Measurements from ENCODE around the gene TMED6.
"Not testable (repeated sequence)": the region's sequence is repeated elsewhere in the genome, so short reads cannot be mapped to it uniquely, and the experiment has no call there.

The TMED6 gene

DNA sequence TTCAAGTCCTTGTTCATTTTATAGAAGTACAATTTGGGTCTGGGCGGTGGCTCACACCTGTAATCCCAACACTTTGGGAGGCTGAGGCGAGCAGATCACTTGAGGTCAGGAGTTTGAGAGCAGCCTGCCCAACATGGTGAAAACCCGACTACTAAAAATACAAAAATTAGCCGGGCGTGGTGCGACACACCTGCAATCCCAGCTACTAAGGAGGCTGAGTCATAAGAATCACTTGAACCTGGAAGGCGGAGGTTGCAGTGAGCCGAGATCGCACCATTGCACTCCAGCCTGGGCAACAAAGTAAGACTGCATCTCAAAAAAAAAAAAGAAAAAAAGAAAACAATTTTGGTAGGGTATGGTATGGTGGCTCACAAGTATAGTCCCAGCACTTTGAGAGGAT lies 8.5 kb upstream of the TMED6 start:
- DNase-seq (ENCODE audit: low read depth), result not testable (repeated sequence)

DNA sequence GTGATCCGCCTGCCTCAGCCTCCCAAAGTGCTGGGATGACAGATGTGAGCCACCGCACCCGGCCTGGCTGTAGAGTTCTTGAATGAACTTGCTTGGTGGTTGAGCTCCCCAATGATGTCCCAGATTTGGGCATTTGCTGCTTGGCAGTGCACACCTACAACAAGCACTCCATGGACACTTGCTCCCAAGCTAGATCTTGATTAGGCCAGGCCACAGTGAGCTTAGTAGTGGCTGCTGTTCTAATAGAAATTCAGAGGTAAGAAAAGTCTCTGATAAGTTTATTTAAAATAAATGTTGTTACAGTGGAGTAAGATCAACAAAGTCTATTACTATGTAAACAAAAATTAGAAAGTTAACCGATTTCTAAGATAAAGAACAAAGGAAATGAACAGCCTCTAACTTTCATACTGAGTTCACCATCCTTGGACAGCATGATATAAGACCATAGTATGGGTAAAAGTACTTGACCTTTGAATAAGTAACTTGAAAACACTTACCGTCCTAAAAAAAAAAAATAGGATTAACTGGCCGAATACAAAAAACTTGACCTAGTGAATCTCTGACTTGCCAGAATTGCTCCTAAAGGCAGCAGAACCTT lies 951 bp downstream of the TMED6 start:
- no peak for DNase-seq (ENCODE audit: low read depth)

DNA sequence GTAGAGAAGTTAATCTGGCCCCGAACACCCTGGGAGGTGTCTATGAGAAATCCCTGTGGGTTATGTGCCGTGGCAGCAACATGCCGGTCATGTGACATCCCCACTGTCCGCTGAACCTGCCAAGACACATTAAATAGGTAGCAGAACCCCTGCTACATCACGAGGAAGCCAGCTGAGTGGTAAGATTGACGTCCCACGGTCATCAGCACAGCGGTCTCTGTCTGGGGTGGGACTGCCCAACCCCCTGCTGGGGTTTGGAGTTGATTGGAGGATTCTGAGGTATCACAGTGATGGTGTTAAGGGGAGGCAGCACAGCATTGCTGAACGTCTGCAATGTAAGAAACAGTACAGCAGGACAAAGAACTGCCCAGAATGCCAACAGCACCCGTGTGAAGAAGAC lies 2.0 kb downstream of the TMED6 start:
- DNase-seq (ENCODE audit: low read depth), result no peak

DNA sequence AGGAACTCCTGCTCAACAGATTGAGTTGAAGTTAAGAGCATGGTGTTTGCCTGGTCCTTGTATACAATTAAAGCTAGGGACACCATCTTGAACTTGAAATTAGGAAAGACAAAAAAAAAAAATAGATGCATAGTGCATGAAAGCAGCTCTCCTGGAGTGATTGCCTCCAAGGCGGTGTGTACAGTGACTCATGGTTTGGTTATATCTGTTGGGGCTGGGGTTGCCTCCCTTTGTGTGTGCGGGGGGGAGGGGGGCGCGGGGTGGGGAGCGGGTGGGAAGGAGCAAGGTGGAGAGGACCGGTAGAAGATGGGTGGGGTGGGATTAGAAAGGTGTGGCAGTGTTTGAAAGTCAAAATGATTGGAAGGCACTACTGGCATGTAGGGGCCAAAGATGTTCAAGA lies 3.4 kb downstream of the TMED6 start:
- no peak for DNase-seq (ENCODE audit: low read depth)

DNA sequence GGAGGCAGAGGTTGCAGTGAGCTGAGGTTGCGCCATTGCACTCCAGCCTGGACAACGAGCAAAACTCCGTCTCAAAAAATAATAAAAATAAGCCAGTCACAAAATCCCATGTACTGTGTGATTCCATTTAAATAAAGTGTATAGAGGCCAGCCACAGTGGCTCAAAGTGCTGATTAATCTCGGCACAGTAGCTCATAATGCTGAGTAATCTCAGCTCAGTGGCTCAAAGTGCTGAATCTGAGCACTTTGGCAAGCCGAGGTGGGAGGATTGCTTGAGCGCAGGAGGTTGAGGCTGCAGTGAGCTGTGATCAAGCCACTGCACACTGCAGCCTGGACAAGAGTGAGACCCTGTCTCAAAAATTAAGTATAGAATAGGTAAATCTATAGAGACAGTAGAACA lies 4.9 kb downstream of the TMED6 start:
- no peak for DNase-seq (ENCODE audit: low read depth)

DNA sequence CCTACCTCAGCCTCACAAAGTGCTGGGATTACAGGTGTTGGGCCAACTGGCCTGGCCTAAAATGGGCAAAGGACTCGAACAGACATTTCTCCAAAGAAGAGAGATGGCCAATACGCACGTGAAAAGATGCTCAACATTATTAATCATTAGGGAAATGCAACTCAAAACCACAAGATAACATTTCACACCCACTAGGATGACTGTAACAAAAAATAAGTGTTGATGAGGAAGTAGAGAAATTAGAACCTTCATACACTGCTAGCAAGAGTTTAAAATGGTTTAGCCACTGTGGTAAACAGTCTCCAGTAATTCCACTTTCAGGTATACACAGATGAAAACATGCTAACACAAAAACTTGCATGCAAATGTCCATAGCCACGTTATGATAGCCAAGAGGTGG lies 5.7 kb downstream of the TMED6 start:
- DNase-seq (ENCODE audit: low read depth), result no peak

DNA sequence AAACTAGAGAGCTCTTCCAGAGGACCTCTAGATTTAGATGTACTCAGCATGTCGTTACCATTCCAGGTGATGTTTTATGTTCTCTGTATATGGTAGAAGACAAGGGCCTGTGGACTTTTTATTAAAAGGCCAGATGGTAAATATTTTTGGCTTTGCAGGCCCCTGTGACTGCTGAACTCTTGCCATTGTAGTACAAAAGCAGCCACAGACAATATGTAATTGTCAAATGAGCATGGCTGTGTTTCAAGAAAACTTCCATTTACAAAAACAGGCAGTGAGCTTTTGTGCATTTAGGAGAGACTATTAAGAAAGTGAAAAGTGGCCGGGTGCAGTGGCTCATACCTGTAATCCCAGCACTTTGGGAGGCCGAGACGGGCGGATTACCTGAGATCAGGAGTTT lies 7.4 kb downstream of the TMED6 start:
- DNase-seq (ENCODE audit: low read depth), result no peak

DNA sequence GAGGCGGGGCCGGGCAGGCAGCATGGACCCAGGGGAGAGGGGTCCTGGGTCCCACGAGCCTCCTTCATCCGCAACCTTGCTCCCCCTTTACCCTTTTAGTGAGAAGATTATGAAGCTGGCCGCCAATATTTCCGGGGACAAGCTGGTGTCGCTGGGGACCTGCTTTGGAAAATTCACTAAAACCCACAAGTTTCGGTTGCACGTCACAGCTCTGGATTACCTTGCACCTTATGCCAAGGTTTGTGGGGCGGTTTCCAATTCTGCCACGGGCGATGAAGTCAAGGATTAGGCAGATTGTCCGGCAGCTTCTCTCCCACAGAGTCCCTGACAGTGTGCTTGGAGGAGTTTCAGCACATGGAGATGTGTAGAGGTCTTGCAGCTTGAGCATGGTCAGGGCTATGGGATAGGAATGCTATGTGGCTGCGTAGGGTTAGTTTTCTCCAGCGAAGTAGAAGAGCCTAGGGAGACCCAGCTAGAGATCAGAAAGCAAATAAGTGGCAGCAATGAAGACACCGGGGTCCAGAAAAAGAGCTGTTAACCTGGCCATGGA lies 11.4 kb downstream of the TMED6 start:
- no peak for DNase-seq (ENCODE audit: low read depth)

DNA sequence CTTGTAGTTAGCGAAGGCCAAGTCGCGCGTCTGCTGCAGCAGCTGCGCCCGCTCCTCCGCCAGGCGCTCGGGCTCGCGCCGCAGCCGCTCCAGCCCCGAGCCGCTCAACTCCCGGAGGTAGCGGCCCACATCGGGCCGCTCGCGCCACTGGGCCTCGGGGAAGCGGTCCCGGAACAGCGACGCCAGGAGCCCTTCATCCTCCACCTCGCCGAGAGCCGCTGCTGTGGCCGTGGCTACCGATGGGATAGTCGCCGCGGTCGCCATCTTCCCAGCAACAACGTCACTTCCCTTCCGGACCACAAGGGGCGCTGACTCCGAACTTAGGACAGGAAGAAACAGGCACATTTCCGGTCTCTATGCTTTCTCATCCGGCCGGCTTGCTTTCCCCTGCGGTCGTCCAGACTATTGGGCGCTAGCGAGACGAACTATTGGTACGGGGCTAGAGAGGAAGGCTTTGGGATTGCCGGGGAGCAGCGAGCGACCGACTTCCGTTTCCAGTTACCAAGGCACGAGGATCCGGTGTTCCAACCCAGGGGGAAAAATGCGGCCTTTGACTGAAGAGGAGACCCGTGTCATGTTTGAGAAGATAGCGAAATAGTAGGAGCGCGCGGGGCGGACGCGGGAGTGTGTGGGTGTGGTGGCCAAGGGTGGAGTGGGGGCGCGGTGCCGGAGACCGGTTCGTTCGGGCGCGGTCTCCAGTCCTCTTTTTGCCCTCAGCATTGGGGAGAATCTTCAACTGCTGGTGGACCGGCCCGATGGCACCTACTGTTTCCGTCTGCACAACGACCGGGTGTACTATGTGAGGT lies 12.1 kb downstream of the TMED6 start, which contains the start of the genes COG8 and NIP7:
Gene COG8 (minus strand): TSS at position 276 of the 806 bp plus-strand sequence. CDS start 12 bp downstream, at position 264.
Gene NIP7 (plus strand): TSS at position 484 of the 806 bp plus-strand sequence. CDS start 58 bp downstream, at position 542.
- DNase-seq (ENCODE audit: low read depth), result peak; percentile 98

DNA sequence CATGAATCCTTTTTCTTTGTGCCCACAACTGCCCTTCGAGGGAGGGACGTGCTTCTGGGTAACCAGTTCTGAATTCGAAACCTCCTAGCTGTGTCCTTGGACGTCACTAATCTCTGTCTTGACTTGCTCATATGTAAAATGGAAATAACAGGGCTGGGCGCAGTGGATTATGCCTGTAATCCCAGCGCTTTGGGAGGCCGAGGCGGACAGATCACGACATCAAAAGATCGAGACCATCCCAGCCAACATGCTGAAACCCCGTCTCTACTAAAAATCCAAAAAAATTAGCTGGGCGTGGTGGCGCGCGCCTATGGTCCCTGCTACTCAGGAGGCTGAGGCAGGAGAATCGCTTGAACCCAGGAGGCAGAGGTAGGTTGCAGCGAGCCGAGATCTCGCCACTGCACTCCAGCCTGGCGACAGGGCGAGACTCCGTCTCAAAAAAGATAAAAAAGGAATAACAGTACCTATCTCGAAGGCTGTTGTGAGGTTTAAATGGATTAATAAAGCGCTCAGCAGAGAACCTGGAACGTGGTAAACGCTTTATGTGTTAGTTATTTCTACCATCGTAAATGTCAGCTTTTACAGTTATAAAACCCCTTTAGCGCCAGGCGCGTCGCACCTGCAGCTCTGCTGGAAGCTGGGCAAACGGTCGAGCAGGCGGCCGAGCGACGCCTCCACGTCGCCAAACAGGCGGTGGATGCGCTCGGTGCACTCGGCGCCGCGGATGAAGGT lies 12.9 kb downstream of the TMED6 start:
- DNase-seq (ENCODE audit: low read depth), result no peak

DNA sequence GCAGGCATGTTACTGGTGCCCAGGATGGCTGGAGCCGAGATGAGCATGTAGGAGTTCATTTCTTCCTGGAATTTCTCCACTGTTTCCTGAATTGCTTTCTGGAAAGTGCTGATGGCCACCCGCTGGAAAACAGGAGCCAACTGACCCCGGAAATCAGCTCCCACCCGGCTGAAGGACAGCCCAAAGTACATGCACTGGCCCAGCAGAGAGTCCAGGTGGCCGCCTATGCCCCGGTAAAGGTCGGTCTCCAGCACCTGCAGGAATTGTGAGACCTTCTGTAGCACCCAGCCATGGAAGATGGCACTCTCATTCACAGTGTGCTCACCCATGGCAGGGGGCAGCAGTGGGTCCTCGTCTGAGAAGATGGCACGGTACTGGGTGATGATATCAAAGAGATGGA lies 16.9 kb downstream of the TMED6 start:
- DNase-seq (ENCODE audit: low read depth), result no peak

DNA sequence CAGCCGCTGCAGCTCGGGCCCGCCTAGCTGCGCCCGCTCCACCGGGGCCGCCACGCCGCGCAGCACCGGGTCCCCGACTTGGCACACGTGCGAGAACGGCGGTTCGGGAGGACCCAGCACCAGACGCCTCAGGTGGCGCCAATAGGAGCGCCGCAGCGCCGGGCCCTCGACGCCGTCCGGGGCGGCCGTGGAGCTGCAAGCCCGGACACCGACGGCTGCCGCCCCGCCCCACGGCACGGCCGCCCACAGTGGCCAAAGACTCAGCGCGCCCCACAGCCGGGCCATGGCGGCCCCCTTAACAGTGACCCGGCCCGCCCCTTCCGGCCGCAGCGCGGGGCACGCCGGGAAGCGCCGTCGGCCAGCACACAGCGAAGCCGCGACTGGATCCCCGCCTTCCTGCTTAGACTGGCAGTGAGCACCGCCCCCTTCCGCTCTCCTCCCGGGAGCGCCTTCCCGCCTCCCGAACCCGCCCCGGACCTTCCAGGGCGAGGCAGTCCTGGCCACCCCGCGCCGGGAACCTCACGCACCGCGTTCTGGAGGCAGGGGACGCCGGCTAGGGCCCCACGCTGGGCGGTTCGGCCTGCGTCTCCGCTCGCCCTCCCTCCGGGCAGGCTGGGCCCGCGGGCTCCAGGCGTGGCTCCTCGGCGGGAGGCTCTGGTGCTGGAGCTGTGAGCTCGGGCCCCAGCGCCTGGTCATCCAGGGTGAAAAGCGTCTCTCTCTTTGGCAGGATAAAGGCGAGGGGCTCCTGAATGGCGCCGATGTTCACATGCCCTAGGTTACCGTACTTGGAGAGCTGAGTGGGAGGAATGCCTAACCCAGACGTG lies 21.1 kb downstream of the TMED6 start, which contains the start of gene PDF:
Gene PDF (minus strand): TSS at position 303 of the 824 bp plus-strand sequence. CDS start 18 bp downstream, at position 285.
- peak; percentile 86 for DNase-seq (ENCODE audit: low read depth)

DNA sequence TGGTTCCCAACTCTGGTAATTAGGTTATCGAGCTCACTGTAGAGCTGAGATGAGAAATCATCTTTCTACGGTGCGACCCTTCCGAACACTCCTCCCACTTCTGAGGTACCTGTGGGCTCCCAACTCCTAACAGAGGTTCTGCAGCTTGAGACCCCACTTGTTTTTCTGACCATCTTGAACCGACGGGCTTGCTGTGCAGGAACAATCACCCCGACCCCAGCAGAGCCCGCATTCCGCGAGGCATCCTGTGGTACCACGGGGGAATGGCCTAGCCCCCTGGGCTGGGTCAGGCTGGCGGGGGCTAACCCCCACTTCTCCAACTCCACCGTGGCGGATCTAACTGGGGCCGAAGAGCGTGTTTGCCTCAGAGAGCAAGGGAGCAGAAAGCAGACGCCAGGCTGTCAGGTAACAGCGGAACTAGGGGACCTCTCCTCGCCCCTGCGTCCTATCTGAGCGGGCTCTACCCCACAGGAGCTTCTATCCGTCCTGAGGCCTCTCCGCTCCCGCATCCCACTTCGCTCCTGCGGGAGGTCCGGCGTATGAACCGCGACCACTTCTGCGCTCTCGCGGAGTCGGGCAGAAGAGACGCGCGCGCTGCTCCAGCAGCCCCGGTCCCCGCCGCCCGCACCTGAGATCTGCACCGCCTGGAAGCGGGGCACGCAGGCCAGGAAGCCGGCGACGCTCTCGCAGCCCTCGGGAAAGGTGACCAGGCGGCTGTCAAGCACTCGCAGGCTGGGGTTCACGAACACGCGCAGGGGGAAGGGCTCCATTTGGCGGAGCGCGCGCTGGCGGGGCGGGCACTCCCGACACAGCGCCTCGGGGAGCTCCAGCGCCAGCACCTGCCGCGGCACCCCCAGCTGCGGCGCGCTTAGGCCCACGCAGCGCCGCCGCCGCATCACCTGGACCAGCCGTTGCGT lies 22.0 kb downstream of the TMED6 start:
- no peak for DNase-seq (ENCODE audit: low read depth)

DNA sequence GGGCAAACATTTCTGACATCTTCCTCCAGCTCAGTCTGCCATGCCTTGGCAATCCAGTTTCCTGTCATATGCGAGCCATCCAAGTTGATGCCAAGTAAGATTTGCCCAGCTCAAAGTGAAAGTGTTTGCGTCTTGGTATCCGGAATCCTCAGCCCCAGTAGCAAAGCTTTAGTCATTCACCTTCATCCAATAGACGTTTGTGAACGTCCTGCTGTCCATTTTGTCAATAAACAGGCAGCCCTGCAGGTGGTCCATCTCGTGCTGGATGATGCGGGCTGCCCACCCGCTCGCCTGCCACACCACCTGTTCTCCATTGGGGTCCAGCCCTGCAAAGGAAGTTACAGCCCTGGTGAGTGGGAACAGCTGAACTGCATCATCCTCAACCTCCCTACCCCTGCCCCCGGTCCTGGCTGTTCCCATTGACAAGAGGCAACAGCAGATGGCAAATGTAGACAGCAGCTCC lies 22.7 kb downstream of the TMED6 start:
- DNase-seq (ENCODE audit: low read depth), result no peak

DNA sequence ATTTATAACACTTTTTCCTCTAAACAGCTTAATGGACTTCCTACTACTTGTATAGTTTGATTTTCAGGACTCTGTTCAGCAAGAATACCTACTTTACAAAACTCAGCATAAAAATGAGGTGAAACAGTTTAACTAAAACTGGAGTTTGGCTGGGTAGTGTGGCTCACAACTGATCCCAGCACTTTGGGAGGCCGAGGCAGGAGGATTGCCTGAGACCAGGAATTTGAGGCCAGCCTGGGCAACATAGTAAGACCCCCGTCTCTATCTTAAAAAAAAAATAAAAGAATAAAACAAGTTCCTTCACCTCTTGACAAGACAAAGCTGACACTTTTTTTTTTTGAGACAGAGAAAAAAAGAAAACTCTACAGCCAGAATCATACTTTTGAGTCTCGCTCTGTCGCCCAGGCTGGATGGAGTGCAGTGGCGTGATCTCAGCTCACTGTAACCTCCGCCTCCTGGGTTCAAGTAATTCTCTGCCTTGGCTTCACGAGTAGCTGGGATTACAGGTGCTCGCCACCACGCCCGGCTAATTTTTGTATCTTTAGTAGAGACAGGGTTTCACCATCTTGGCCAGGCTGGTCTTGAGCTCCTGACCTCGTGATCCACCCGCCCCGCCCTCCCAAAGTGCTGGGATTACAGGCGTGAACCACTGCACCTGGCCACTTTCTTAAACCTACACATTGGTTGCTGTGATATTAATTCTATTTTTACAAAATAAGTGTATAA lies 23.8 kb downstream of the TMED6 start:
- DNase-seq (ENCODE audit: low read depth), result no peak

DNA sequence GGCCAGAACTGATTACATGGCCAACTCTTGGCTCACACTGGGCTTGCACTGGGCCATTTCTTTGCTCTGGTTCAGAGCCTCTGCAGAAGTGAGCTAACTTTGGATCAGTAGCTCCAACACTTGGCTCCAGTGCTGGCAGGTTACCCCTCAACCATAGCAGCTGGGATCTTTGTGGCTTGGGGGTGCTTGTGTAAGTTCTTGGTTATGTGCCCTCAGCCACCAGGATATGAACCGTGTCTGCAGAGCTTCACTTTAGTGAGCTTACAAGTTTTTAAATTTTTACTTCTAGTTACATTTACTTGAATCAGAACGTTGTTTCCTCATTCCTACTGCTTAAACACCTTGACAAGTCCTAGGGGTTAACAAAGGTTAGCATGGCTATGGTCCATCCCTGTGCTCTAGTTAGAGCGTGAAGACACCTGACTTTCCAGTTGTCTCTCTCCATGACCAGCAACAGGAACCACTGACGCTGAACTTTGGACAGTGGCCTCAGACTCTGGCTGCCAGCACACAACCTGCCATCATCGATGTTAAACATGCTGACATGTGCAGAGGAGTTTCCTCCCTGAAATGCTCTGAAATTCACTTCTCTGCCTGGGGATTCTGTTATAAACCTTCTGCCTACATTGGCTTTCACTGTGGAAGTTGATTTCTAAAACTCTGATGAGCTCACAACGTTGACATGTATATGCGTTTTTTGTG lies 25.3 kb downstream of the TMED6 start:
- DNase-seq (ENCODE audit: low read depth), result no peak

DNA sequence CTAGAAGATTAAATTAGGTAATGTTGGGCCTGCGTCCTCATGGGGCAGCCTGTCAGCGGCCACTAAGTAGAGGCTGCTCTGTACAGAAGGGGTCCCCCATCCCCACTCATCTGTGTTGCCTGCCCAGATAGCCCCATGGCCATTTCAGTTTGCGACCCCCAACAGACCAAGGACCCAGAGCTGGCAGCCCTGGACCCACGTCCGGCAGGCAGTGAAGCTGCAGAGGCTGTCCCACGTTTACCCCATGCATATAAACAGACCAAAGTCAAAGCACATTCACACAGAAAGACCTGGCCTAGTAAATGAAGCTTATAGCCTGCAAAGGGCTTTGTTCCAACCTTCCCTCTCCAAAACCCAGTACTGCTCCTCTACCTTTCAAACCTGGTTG lies 25.8 kb downstream of the TMED6 start:
- DNase-seq (ENCODE audit: low read depth), result no peak

DNA sequence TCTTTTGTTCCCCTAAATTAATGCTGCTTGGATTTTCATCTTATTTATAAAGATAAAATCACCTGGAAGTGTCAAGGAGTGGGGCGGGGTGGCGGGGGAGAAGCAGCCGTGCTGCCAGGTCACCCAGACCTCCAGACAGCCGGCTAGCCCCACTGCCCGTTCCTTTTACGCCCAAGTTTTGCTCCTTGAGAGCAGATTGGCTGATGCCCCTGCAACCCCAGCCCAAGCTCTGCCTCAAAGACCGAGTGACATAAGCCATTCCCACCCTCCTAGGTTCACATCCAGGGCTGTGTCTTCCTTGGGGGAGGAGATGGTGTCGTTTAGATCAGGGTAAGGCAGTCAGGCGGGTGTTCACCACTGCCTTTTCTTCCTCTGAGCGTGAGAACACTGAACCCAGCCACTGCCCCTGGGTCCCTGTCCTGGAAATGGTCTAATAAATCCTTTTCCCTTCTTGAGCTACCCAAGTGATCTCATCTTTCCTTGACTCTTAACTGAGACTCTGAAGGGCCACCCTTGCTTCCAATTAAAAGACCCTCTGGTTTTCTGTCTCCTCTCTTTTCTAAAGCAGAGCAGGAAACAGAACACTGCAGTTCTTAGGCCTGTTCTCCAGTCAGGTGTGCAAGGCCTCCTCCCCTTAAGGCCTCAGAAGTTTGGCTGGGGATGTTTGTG lies 26.9 kb downstream of the TMED6 start:
- no peak for DNase-seq (ENCODE audit: low read depth)

All from GM04504 (cell line).